ENCODE measurements around the gene ELP5. TPM values are rescaled to one million over a fixed set of nuclear protein-coding genes. Genes with fewer than 3 reads are reported as not detected.

ELP5 gene
- total RNA-seq, 1 donor from 2014 or later, result 36.9 TPM

- no peak for DNase-seq (ENCODE audit: low spot score)
- no peaks in the 10 kb centered on the region for H3K9me3 Mint-ChIP-seq (ENCODE audit: unreplicated experiment)
- no peaks in the 10 kb centered on the region for H3K36me3 Mint-ChIP-seq (ENCODE audit: low read depth, unreplicated experiment)
- H3K4me1 Mint-ChIP-seq (ENCODE audit: unreplicated experiment), result peaks cover 5% of the 10 kb centered on the region
- no peak overlapping the region for H3K27ac Mint-ChIP-seq (ENCODE audit: unreplicated experiment)
- peaks cover 9% of the 10 kb centered on the region for H3K27me3 Mint-ChIP-seq (ENCODE audit: unreplicated experiment)
- no peak overlapping the region for H3K4me3 Mint-ChIP-seq (ENCODE audit: unreplicated experiment)
- no peak for TF ChIP-seq CTCF (IDR thresholded peaks at IDR 0.05; ENCODE audit: unreplicated experiment)
These were observed 33.7 kb downstream of the ELP5 start for GRCh38 chr17:7285679-7286078.

GRCh38 chr17:7289256-7290032, 37.4 kb downstream of the ELP5 start:
- no peak for TF ChIP-seq CTCF (IDR thresholded peaks at IDR 0.05; ENCODE audit: unreplicated experiment)
- no peak overlapping the region for H3K4me3 Mint-ChIP-seq (ENCODE audit: unreplicated experiment)
- no peak for DNase-seq (ENCODE audit: low spot score)
- H3K9me3 Mint-ChIP-seq (ENCODE audit: unreplicated experiment), result no peaks in the 10 kb centered on the region
- H3K27ac Mint-ChIP-seq (ENCODE audit: unreplicated experiment), result no peak overlapping the region
- H3K4me1 Mint-ChIP-seq (ENCODE audit: unreplicated experiment), result peaks cover 8% of the 10 kb centered on the region
- H3K27me3 Mint-ChIP-seq (ENCODE audit: unreplicated experiment), result peaks cover 11% of the 10 kb centered on the region
- H3K36me3 Mint-ChIP-seq (ENCODE audit: low read depth, unreplicated experiment), result no peaks in the 10 kb centered on the region

- no peak for DNase-seq (ENCODE audit: low spot score)
- Mint-ChIP-seq H3K27ac (ENCODE audit: unreplicated experiment) (no peak overlapping the region), H3K9me3 (ENCODE audit: unreplicated experiment) (no peaks in the 10 kb centered on the region), H3K4me1 (ENCODE audit: unreplicated experiment) (peaks cover 8% of the 10 kb centered on the region), H3K4me3 (ENCODE audit: unreplicated experiment) (no peak overlapping the region), H3K27me3 (ENCODE audit: unreplicated experiment) (peaks cover 9% of the 10 kb centered on the region), H3K36me3 (ENCODE audit: low read depth, unreplicated experiment) (no peaks in the 10 kb centered on the region)
- TF ChIP-seq CTCF (IDR thresholded peaks at IDR 0.05; ENCODE audit: unreplicated experiment), result no peak
These were observed 38.2 kb downstream of the ELP5 start for GRCh38 chr17:7290166-7290565.

GRCh38 chr17:7290685-7291084, 38.7 kb downstream of the ELP5 start:
- H3K4me3 Mint-ChIP-seq (ENCODE audit: unreplicated experiment), result no peak overlapping the region

More at GRCh38 chr17:7290685-7291084, 38.7 kb downstream of the ELP5 start:
- Mint-ChIP-seq H3K36me3 (ENCODE audit: low read depth, unreplicated experiment) (no peaks in the 10 kb centered on the region), H3K4me1 (ENCODE audit: unreplicated experiment) (peaks cover 11% of the 10 kb centered on the region), H3K27ac (ENCODE audit: unreplicated experiment) (no peak overlapping the region), H3K27me3 (ENCODE audit: unreplicated experiment) (peaks cover 12% of the 10 kb centered on the region), H3K9me3 (ENCODE audit: unreplicated experiment) (no peaks in the 10 kb centered on the region)
- no peak for DNase-seq (ENCODE audit: low spot score)
- no peak for TF ChIP-seq CTCF (IDR thresholded peaks at IDR 0.05; ENCODE audit: unreplicated experiment)
